Measurements from ENCODE around the gene TEAD1.

The TEAD1 gene

DNA sequence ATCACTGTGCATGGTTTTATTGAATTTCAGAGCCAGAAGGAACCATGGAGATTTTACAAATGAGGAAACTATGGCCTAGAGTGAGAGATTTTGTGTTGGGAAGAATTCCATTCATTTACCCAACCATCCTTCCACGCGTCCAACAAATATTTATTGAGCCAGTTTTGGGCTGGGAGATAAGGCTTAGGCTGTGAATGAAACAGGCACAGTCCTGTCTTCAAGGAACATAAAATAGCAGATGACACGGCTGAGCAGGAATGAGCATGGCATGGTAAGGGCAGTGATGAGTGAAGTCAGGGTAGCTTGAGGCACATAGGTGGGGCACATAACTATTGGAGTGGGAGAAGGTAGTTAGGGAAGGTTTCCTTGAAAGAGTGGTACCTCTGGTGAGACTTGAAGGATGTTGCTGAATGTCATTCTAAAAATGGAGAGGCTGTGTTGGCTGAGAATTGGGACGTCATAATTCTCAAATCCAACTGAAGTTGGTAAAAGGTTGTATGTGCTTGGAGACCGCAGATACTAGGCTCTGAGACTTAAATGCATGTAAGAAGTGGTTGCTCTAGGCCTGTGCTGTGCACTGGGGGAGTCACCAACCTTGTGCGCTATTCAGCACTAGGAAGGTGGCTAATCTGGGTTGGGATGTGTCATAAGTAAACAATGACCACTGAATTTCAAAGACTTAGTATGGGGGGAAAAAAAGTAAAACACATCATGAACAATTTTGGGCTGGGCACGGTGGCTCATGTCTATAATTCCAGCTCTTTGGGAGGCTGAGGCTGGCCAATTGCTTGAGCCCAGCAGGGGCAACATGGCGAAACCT, 51.9 kb downstream of the TEAD1 start:
- TF ChIP-seq ZFX (IDR thresholded peaks at IDR 0.05), result no peak
- TF ChIP-seq, protein P1, sequence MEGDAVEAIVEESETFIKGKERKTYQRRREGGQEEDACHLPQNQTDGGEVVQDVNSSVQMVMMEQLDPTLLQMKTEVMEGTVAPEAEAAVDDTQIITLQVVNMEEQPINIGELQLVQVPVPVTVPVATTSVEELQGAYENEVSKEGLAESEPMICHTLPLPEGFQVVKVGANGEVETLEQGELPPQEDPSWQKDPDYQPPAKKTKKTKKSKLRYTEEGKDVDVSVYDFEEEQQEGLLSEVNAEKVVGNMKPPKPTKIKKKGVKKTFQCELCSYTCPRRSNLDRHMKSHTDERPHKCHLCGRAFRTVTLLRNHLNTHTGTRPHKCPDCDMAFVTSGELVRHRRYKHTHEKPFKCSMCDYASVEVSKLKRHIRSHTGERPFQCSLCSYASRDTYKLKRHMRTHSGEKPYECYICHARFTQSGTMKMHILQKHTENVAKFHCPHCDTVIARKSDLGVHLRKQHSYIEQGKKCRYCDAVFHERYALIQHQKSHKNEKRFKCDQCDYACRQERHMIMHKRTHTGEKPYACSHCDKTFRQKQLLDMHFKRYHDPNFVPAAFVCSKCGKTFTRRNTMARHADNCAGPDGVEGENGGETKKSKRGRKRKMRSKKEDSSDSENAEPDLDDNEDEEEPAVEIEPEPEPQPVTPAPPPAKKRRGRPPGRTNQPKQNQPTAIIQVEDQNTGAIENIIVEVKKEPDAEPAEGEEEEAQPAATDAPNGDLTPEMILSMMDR (conservative IDR thresholded peaks at IDR 0.05), result no peak
- H3K27ac ChIP-seq, result no peak overlapping the region; the same call in 1 of the 2 replicates

DNA sequence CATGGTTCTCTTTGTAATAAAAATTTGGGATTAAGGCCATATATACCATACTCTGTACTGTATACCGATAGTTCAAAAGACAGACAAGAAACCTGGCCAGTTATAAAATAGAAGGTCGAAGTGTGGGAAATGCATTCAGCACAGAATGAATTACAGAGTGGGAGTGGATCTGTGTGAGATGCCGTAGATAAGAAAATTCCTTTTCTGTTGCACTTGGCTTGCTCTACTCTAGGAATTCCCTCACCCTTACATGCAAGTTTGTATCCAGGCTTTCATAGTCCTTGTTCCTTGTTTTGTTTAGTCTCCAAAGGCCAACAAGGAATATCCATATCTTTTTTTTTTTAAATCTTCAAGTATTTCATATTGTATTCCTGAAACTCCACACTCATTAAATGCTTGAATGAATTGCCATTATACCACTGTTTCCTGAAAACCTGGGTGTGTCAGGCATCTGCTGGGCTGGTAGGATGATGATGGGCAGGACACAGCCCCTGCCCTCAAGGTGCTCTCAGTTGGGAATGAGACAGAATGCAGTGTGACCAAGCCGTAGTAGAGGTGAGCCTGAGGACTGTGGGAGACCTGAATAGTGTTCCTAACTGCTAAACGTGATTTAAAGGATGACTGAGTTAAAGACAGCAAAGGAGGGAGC, 53.5 kb downstream of the TEAD1 start:
- no peak overlapping the region for H3K27ac ChIP-seq
- TF ChIP-seq, protein P1 (conservative IDR thresholded peaks at IDR 0.05), result no peak

DNA sequence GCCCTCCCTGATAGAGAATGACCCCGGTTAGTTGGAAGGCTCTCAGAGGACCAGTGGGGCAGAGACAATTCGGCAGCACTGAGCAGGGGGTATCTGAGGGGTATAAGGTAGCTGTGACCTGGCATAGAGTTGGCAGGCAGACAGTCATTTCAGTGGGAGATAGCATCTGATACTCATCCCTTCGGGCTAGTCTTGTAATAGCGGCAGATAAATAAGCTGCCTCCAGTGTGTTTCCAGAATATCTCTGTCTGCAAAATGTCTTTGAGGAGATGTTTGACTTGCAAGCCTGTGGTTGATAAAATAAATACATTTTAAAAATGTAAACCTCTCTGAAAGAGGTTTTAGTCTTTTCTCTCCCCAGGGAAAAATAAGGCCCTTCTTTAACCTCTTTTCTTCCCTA, 54.2 kb downstream of the TEAD1 start:
- no peak overlapping the region for H3K27ac ChIP-seq
- TF ChIP-seq ZFX (IDR thresholded peaks at IDR 0.05), result no peak
- TF ChIP-seq, protein P1 (conservative IDR thresholded peaks at IDR 0.05), result no peak

DNA sequence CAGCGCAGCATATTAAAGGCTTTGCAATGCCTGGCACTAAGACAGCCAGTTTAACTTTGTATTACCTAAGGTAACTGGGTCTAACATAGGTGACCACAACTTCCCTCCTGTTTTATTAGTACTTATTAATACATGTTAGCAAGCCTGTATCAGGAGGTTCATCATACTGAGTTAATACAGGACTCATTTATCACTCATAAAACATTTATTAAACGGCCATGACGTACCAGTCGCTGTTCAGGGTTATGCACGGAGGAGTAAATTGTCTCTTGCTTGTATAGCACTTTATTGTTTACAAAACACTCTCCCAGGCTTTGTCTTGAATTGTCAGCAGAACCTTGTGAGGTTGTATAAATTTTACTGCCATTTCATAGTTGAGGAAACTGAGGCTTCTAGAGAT, 55.7 kb downstream of the TEAD1 start:
- TF ChIP-seq, protein P1 (conservative IDR thresholded peaks at IDR 0.05), result no peak
- TF ChIP-seq ZFX (IDR thresholded peaks at IDR 0.05), result no peak

DNA sequence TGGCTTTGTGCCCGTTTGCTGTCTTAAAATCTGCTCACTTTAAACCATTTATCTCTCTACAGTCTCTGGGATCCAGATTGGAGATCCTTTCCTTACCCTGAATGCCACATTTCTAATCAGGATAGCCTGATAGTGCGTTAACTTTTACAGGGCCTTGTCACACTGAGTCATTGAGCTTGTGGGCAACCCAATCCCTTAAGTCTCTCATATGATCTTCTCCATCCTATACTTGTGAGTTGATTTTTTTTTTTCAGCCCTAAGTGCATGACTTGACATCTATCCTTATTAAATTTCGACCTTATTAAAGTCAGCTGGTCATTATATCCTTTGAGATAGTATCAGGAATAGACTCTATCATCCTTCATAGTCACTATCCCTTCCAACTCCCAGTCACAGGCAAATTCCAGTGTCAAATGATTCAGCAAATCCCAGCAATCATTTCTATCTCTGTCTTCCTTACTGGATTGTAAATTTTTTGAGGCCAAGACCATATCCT, 57.7 kb downstream of the TEAD1 start:
- no peak overlapping the region for H3K27ac ChIP-seq
- TF ChIP-seq, protein P1 (conservative IDR thresholded peaks at IDR 0.05), result no peak
- no peak for TF ChIP-seq ZFX (IDR thresholded peaks at IDR 0.05)

More for the DNA sequence above, 55.7 kb downstream of the TEAD1 start:
- H3K27ac ChIP-seq, result no peak overlapping the region

DNA sequence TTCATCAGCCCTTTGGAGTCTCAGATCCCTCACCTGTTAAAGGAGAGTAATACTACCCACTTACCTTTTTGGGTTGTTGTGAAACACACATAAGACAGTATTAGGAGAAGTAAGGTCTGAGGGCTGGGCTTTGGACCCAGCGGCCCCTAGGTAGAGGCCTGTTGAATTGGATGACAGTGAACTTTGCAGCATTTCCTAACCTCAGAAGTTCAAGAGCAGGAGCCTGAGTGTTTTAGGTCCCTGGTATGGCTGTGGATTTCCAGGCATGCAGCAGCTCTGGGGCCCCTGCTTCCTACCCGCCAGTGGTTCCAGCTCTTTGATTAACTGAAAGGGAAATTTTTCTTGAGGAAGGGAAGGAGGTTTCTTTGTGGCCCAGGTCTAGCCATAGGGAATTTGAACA, 58.9 kb downstream of the TEAD1 start:
- TF ChIP-seq, protein P1 (conservative IDR thresholded peaks at IDR 0.05), result no peak
- no peak for TF ChIP-seq ZFX (IDR thresholded peaks at IDR 0.05)
- no peak overlapping the region for H3K27ac ChIP-seq

DNA sequence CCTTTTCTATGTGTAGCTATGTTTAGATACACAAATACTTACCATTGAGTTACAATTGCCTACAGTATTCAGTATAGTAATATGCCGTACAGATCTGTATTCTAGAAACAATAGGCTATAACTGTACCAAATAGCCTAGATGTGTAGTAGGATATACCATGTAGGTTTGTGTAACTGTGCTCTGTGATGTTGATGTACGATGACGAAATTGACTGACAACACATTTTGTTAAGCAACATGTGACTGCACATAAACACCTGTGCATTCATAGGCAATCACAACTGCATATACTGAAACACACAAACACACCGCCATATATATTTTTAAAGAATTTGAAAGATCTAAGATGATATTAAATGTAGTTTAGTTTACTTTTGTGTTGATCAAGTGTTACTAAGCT, 60.4 kb downstream of the TEAD1 start:
- H3K27ac ChIP-seq, result no peak overlapping the region
- TF ChIP-seq, protein P1 (conservative IDR thresholded peaks at IDR 0.05), result no peak
- no peak for TF ChIP-seq ZFX (IDR thresholded peaks at IDR 0.05)
